HepG2 (cell line): ENCODE data around the gene ANKRD11. TPM values are rescaled to one million over a fixed set of nuclear protein-coding genes. Genes with fewer than 3 reads are reported as not detected.

Source experiments
- BRD4 ChIP-seq: sonication (generic); formaldehyde crosslinking; IDR thresholded peaks from 2 replicates; pipeline ENCODE4 v1.4.0; 2020; ENCODE audit warnings: missing genetic modification reagents
- DR1 ChIP-seq: sonication (generic); formaldehyde crosslinking; IDR thresholded peaks from 2 replicates; pipeline ENCODE4 v1.8.0; 2021; ENCODE audit warnings: mild to moderate bottlenecking, missing genetic modification reagents, inconsistent platforms
- FLYWCH1 ChIP-seq: sonication (generic); formaldehyde crosslinking; IDR thresholded peaks from 2 replicates; pipeline ENCODE4 v1.8.1; 2023; ENCODE audit warnings: mild to moderate bottlenecking, missing genetic modification reagents
- HDAC2 ChIP-seq: sonication (generic); formaldehyde crosslinking; IDR thresholded peaks from 2 replicates; pipeline ENCODE4 v1.4.0; 2020; ENCODE audit warnings: missing genetic modification reagents
- MLLT10 ChIP-seq: sonication (generic); formaldehyde crosslinking; IDR thresholded peaks from 2 replicates; pipeline ENCODE4 v1.4.0; 2020; ENCODE audit warnings: missing genetic modification reagents
- MYC ChIP-seq: sonication (generic); formaldehyde crosslinking; IDR thresholded peaks from 2 replicates; pipeline ENCODE4 v1.9.0; 2021; ENCODE audit warnings: missing genetic modification reagents, borderline replicate concordance
- PHB2 ChIP-seq: fragments of 450-650 bp; IDR thresholded peaks from 2 replicates; pipeline ENCODE4 v1.6.1; 2018; ENCODE audit not compliant: partially characterized antibody
- SOX6 ChIP-seq, 2 experiments: fragments of 450-650 bp in 1 of 2; sonication (generic) in 1 of 2; formaldehyde crosslinking in 1 of 2; IDR thresholded peaks; 2 replicates each; pipeline versions ENCODE4 v1.4.0 to v1.6.1; 2017 to 2020; ENCODE audit warnings: antibody characterized with exemption in 1 of 2, mild to moderate bottlenecking in 1 of 2, missing genetic modification reagents in 1 of 2
- SP140L ChIP-seq: sonication (generic); formaldehyde crosslinking; IDR thresholded peaks from 2 replicates; pipeline ENCODE4 v1.4.0; 2020; ENCODE audit warnings: missing genetic modification reagents, borderline replicate concordance
- SRSF4 ChIP-seq: fragments of 200-400 bp; formaldehyde crosslinking; IDR thresholded peaks from one replicate; pipeline ENCODE4 v1.6.1; 2018; ENCODE audit warnings: mild to moderate bottlenecking, low read depth, low read length, moderate library complexity; ENCODE audit not compliant: poor library complexity, severe bottlenecking
- ZBTB21 ChIP-seq: sonication (generic); formaldehyde crosslinking; IDR thresholded peaks from 2 replicates; pipeline ENCODE4 v1.4.0; 2020; ENCODE audit warnings: missing genetic modification reagents
- ZFP36L1 ChIP-seq: sonication (generic); formaldehyde crosslinking; IDR thresholded peaks from 2 replicates; pipeline ENCODE4 v1.8.0; 2022; ENCODE audit warnings: mild to moderate bottlenecking, missing genetic modification reagents, moderate library complexity
- ZNF12 ChIP-seq: sonication (generic); formaldehyde crosslinking; IDR thresholded peaks from 2 replicates; pipeline ENCODE4 v1.5.0; 2020; ENCODE audit warnings: missing genetic modification reagents
- ZNF17 ChIP-seq: sonication (generic); formaldehyde crosslinking; IDR thresholded peaks from 2 replicates; pipeline ENCODE4 v1.5.0; 2020; ENCODE audit warnings: mild to moderate bottlenecking, missing genetic modification reagents
- ZNF350 ChIP-seq: sonication (generic); formaldehyde crosslinking; IDR thresholded peaks from 2 replicates; pipeline ENCODE4 v1.4.0; 2020; ENCODE audit warnings: mild to moderate bottlenecking, low read depth, missing genetic modification reagents, borderline replicate concordance
- ZNF547 ChIP-seq: sonication (generic); formaldehyde crosslinking; IDR thresholded peaks from 2 replicates; pipeline ENCODE4 v1.5.1; 2020; ENCODE audit warnings: mild to moderate bottlenecking, missing genetic modification reagents
- polyA plus RNA-seq, 8 experiments: library from polyadenylated mRNA; depleted of rRNA in 3 of 8; stranded (reverse) in 7 of 8; unstranded in 1 of 8; fragments of >200 nt; fragmentation: Illumina TruSeq in 4 of 8; extraction: Trizol in 4 of 8; gene quantifications; 2 replicates each; pipeline versions ENCODE4 v1.2.1 to v1.2.3, GENCODE V29; 2011 to 2016; ENCODE audit warnings: low read depth in 4 of 8, missing spikeins in 1 of 8, mixed read lengths in 1 of 8; ENCODE audit not compliant: insufficient read depth in 1 of 8
- total RNA-seq, 5 experiments: library from RNA; depleted of rRNA; stranded (reverse); fragments of >200 nt; fragmentation: Illumina TruSeq; extraction: Trizol; gene quantifications; 2 replicates each; pipeline ENCODE4 v1.2.3, GENCODE V29; 2016; ENCODE audit warnings: low read depth in 1 of 5
- TF ChIP-seq, protein P1 (sequence below): sonication (generic); formaldehyde crosslinking; IDR thresholded peaks from 2 replicates; pipeline ENCODE4 v1.8.1; 2022; ENCODE audit warnings: low read depth, mild to moderate bottlenecking, missing genetic modification reagents
- TF ChIP-seq, protein P2 (sequence below): IDR thresholded peaks from 2 replicates; pipeline ENCODE4 v1.6.1; 2012; ENCODE audit warnings: low read depth, low read length, improper control_type of control experiment

ANKRD11 gene
- total and polyA plus RNA-seq, 2 of the 13 experiments (the other 11 are each of a cell fraction or from before 2014, with no cell fraction given) = 21.4 to 38.4 TPM

GRCh38 chr16:89431630-89432029 is 58.7 kb downstream of the ANKRD11 start (continued):
- TF ChIP-seq ZNF350 (CRISPR knock-in tag) = no peak
- no peak for TF ChIP-seq SRSF4
- no peak for TF ChIP-seq MYC
- TF ChIP-seq ZNF17 (CRISPR knock-in tag) = no peak
- TF ChIP-seq PHB2 = no peak
- no peak for TF ChIP-seq ZNF12
- TF ChIP-seq HDAC2 (CRISPR knock-in tag) = no peak
- TF ChIP-seq DR1 (CRISPR knock-in tag) = no peak
- TF ChIP-seq ZFP36L1 = no peak
- TF ChIP-seq, protein P1, sequence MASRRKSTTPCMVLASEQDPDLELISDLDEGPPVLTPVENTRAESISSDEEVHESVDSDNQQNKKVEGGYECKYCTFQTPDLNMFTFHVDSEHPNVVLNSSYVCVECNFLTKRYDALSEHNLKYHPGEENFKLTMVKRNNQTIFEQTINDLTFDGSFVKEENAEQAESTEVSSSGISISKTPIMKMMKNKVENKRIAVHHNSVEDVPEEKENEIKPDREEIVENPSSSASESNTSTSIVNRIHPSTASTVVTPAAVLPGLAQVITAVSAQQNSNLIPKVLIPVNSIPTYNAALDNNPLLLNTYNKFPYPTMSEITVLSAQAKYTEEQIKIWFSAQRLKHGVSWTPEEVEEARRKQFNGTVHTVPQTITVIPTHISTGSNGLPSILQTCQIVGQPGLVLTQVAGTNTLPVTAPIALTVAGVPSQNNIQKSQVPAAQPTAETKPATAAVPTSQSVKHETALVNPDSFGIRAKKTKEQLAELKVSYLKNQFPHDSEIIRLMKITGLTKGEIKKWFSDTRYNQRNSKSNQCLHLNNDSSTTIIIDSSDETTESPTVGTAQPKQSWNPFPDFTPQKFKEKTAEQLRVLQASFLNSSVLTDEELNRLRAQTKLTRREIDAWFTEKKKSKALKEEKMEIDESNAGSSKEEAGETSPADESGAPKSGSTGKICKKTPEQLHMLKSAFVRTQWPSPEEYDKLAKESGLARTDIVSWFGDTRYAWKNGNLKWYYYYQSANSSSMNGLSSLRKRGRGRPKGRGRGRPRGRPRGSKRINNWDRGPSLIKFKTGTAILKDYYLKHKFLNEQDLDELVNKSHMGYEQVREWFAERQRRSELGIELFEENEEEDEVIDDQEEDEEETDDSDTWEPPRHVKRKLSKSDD (CRISPR knock-in tag) = no peak
- TF ChIP-seq SOX6 (IDR thresholded peaks at IDR 0.05) = no peak
- no peak for TF ChIP-seq SOX6 (CRISPR knock-in tag; IDR thresholded peaks at IDR 0.05)
- TF ChIP-seq, protein P2, sequence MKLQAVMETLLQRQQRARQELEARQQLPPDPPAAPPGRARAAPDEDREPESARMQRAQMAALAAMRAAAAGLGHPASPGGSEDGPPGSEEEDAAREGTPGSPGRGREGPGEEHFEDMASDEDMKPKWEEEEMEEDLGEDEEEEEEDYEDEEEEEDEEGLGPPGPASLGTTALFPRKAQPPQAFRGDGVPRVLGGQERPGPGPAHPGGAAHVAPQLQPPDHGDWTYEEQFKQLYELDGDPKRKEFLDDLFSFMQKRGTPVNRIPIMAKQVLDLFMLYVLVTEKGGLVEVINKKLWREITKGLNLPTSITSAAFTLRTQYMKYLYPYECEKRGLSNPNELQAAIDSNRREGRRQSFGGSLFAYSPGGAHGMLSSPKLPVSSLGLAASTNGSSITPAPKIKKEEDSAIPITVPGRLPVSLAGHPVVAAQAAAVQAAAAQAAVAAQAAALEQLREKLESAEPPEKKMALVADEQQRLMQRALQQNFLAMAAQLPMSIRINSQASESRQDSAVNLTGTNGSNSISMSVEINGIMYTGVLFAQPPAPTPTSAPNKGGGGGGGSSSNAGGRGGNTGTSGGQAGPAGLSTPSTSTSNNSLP = no peak
- no peak for TF ChIP-seq SP140L (CRISPR knock-in tag)
- no peak for TF ChIP-seq FLYWCH1 (CRISPR knock-in tag)
- no peak for TF ChIP-seq ZBTB21 (CRISPR knock-in tag)
- TF ChIP-seq MLLT10 = no peak
- no peak for TF ChIP-seq ZNF547 (CRISPR knock-in tag)
- TF ChIP-seq BRD4 = no peak
